ENCODE data around the gene CFAP99. TPM values are rescaled to one million over a fixed set of nuclear protein-coding genes. Genes with fewer than 3 reads are reported as not detected.

The CFAP99 gene
- total and polyA plus RNA-seq, 2 of the 4 experiments (the other 2 are of a cell fraction) = not detected

GRCh38 chr4:2459589-2460349, 41.0 kb downstream of the CFAP99 start:
- CTCF ChIA-PET = no interaction called here
- H3K14ac ChIP-seq (replicated peaks; ENCODE audit: low read depth, low read length) = no peak overlapping the region

More at GRCh38 chr4:2459589-2460349, 41.0 kb downstream of the CFAP99 start:
- Histone ChIP-seq H2AK9ac (replicated peaks; ENCODE audit: low read depth, low read length, poor library complexity) (no peak overlapping the region), H3K23ac (ENCODE audit: low read depth, low read length) (no peak overlapping the region), H3K4me3 (ENCODE audit: insufficient read depth, low read depth, low read length) (no peak overlapping the region), H4K91ac (ENCODE audit: insufficient read depth, low read depth, low read length) (no peak overlapping the region), H3K4ac (ENCODE audit: low read depth, low read length) (no peak overlapping the region), H3K4me1 (ENCODE audit: control insufficient read depth, insufficient read depth, low read length) (peaks cover 2% of the 10 kb centered on the region; the same call in 1 of the 2 replicates), H2BK15ac (ENCODE audit: low read depth, low read length) (no peak overlapping the region), H3K9ac (ENCODE audit: low read depth, low read length) (no peak overlapping the region), H2BK20ac (ENCODE audit: low read depth, low read length) (no peak overlapping the region), H3K27me3 (ENCODE audit: control insufficient read depth, insufficient read depth, low read length) (peaks cover 14% of the 10 kb centered on the region), H3K79me1 (ENCODE audit: low read depth in 1 of 2, low read length in 2 of 2) (no peaks in the 10 kb centered on the region), H3K4me2 (ENCODE audit: low read depth, low read length) (no peak overlapping the region), H2BK120ac (ENCODE audit: low read depth, low read length) (no peak overlapping the region), H3K27ac (ENCODE audit: insufficient read depth, low read length) (no peak overlapping the region), H3K36me3 (ENCODE audit: control insufficient read depth, insufficient read depth, low read length) (no peaks in the 10 kb centered on the region), H2BK5ac (ENCODE audit: low read depth, low read length, poor library complexity, severe bottlenecking) (no peak overlapping the region), H2AK5ac (ENCODE audit: low read depth, low read length) (no peak overlapping the region), H3K56ac (ENCODE audit: extremely low read depth, insufficient read depth, low read length) (no peak overlapping the region), H3K9me3 (ENCODE audit: control insufficient read depth, insufficient read depth, low read length) (no peaks in the 10 kb centered on the region), H2AFZ (replicated peaks; ENCODE audit: low read length, poor library complexity) (no peak overlapping the region), H3K9me1 (ENCODE audit: insufficient read depth, low read length) (peaks cover 3% of the 10 kb centered on the region; the same call in 1 of the 2 replicates), H4K5ac (ENCODE audit: low read depth, low read length) (no peak overlapping the region), H3K18ac (ENCODE audit: low read depth, low read length) (no peak overlapping the region), H4K20me1 (ENCODE audit: insufficient read depth, low read length) (no peaks in the 10 kb centered on the region; the same call in 1 of the 2 replicates), H4K8ac (ENCODE audit: low read depth in 2 of 2, low read length in 2 of 2) (no peak overlapping the region)
- no peak for DNase-seq
- TF ChIP-seq RAD21 (IDR thresholded peaks at IDR 0.05; ENCODE audit: low read length) (no peak), MAZ (IDR thresholded peaks at IDR 0.05; ENCODE audit: borderline replicate concordance, low read depth, low read length) (no peak), RFX5 (IDR thresholded peaks at IDR 0.05; ENCODE audit: low read depth, low read length) (no peak)
- dilution Hi-C loops (cut with HindIII; ENCODE audit: low sequenced_read_pairs, unreplicated experiment) = no loop called here
- 85% methylated on average over 8 of the region's 19 CpGs; no CpG with 5 or more reads in 1 of the 2 experiments for WGBS, 2 experiments (ENCODE audit: extremely low coverage in 2 of 2, insufficient read length in 1 of 2)
- BruUV-seq (replicated peaks) = no TSS peak
- in situ Hi-C loops (cut with MboI; ENCODE audit: low sequenced_read_pairs) = no loop called here
- POLR2A ChIA-PET (ENCODE audit: unreplicated experiment) = no interaction called here
- intact Hi-C loops (cut with micrococcal nuclease) = loop anchor here (5.0 kb wide), 1 partner anchor 217 kb away; the partner anchor contains the start of genes HAUS3 and POLN
- ATAC-seq (ENCODE audit: low read depth) = no peak

All from IMR-90 (cell line).